Liver (tissue), 9 donors: ENCODE measurements around the gene SPATA17. TPM values are rescaled to one million over a fixed set of nuclear protein-coding genes. Genes with fewer than 3 reads are reported as not detected.

Experiments used
- DNase-seq: peaks from one replicate; pipeline ENCODE4 v3.0.0-alpha.2; 2017; ENCODE audit warnings: low spot score
- H3K27ac ChIP-seq, 2 donors: one replicate each; pipeline ENCODE4 v1.7.0; 2013; ENCODE audit warnings: inconsistent platforms in 2 of 2, low read length in 2 of 2, control low read depth in 1 of 2, low read depth in 1 of 2, mild to moderate bottlenecking in 1 of 2
- H3K27me3 ChIP-seq, 4 donors: one replicate each; pipeline versions ENCODE4 v1.6.1 to v1.7.0; 2013; ENCODE audit warnings: low read length in 3 of 4, inconsistent platforms in 1 of 4, mild to moderate bottlenecking in 1 of 4, moderate library complexity in 1 of 4; ENCODE audit not compliant: control insufficient read depth in 4 of 4, insufficient read depth in 4 of 4
- H3K36me3 ChIP-seq, 4 donors: one replicate each; pipeline versions ENCODE4 v1.6.1 to v1.7.0; 2013; ENCODE audit warnings: low read length in 3 of 4, mild to moderate bottlenecking in 3 of 4, low read depth in 1 of 4, moderate library complexity in 1 of 4; ENCODE audit not compliant: control insufficient read depth in 4 of 4, insufficient read depth in 3 of 4
- H3K4me1 ChIP-seq, 4 donors: one replicate each; pipeline versions ENCODE4 v1.6.1 to v1.7.0; 2013; ENCODE audit warnings: low read length in 3 of 4, mild to moderate bottlenecking in 3 of 4, moderate library complexity in 1 of 4; ENCODE audit not compliant: control insufficient read depth in 4 of 4, insufficient read depth in 4 of 4
- H3K4me3 ChIP-seq, 3 donors: one replicate each; pipeline versions ENCODE4 v1.6.1 to v1.7.0; 2013; ENCODE audit warnings: low read length in 3 of 3, control low read depth in 1 of 3, low read depth in 1 of 3, mild to moderate bottlenecking in 1 of 3
- H3K9ac ChIP-seq, 2 donors: one replicate each; pipeline ENCODE4 v1.7.0; 2013; ENCODE audit warnings: low read length in 2 of 2, mild to moderate bottlenecking in 2 of 2, moderate library complexity in 2 of 2, control low read depth in 1 of 2, low read depth in 1 of 2
- H3K9me3 ChIP-seq, 4 donors: one replicate each; pipeline versions ENCODE4 v1.6.1 to v1.7.0; 2013; ENCODE audit warnings: low read length in 3 of 4; ENCODE audit not compliant: control insufficient read depth in 4 of 4
- ATF3 ChIP-seq: IDR thresholded peaks from 2 replicates; pipeline ENCODE4 v1.6.1; 2016; ENCODE audit warnings: antibody characterized with exemption
- CTCF ChIP-seq: fragments of 150-350 bp; IDR thresholded peaks from 2 replicates; pipeline ENCODE4 v1.5.1; 2017; ENCODE audit warnings: improper control_type of control experiment, low read depth, low read length; ENCODE audit not compliant: missing input control
- FOXA1 ChIP-seq: IDR thresholded peaks from 2 replicates; pipeline ENCODE4 v1.6.1; 2016; ENCODE audit warnings: antibody characterized with exemption
- GABPA ChIP-seq, 2 donors: IDR thresholded peaks in 1 of 2; conservative IDR thresholded peaks in 1 of 2; 2 replicates each; pipeline ENCODE4 v1.6.1; 2016; ENCODE audit warnings: antibody characterized with exemption in 2 of 2, mild to moderate bottlenecking in 1 of 2, moderate library complexity in 1 of 2
- HNF4A ChIP-seq, 2 donors: conservative IDR thresholded peaks; 2 replicates each; pipeline ENCODE4 v1.6.1; 2016; ENCODE audit warnings: antibody characterized with exemption in 2 of 2, mild to moderate bottlenecking in 2 of 2
- HNF4G ChIP-seq: IDR thresholded peaks from 2 replicates; pipeline ENCODE4 v1.6.1; 2016; ENCODE audit warnings: antibody characterized with exemption
- JUND ChIP-seq, 2 donors: IDR thresholded peaks; 2 replicates each; pipeline ENCODE4 v1.6.1; 2016; ENCODE audit warnings: antibody characterized with exemption in 2 of 2
- NR2F2 ChIP-seq: IDR thresholded peaks from 2 replicates; pipeline ENCODE4 v1.6.1; 2016; ENCODE audit warnings: antibody characterized with exemption
- RAD21 ChIP-seq, 2 donors: IDR thresholded peaks; 2 replicates each; pipeline ENCODE4 v1.6.1; 2016; ENCODE audit warnings: antibody characterized with exemption in 2 of 2, mild to moderate bottlenecking in 2 of 2
- REST ChIP-seq: IDR thresholded peaks from 2 replicates; pipeline ENCODE4 v1.6.1; 2016; ENCODE audit warnings: antibody characterized with exemption, mild to moderate bottlenecking
- RXRA ChIP-seq, 2 donors: IDR thresholded peaks; 2 replicates each; pipeline ENCODE4 v1.6.1; 2017 to 2018; ENCODE audit warnings: antibody characterized with exemption in 2 of 2, mild to moderate bottlenecking in 1 of 2
- SP1 ChIP-seq: IDR thresholded peaks from 2 replicates; pipeline ENCODE4 v1.6.1; 2018; ENCODE audit warnings: antibody characterized with exemption, mild to moderate bottlenecking
- YY1 ChIP-seq: IDR thresholded peaks from 2 replicates; pipeline ENCODE4 v1.6.1; 2016; ENCODE audit warnings: antibody characterized with exemption, mild to moderate bottlenecking
- ZBTB33 ChIP-seq: IDR thresholded peaks from 2 replicates; pipeline ENCODE4 v1.6.1; 2016; ENCODE audit warnings: antibody characterized with exemption
- WGBS: extraction: QIAGEN DNeasy Blood & Tissue Kit; methylation state at CpG from one replicate; pipeline ENCODE4 v1.1.7; 2013; 5-methylcytosine and 5-hydroxymethylcytosine counted together
- polyA plus RNA-seq, 2 donors: library from polyadenylated mRNA; stranded (reverse) in 1 of 2; unstranded in 1 of 2; fragments of 200-250 nt in 1 of 2; fragments of >200 nt in 1 of 2; fragmentation: Nextera tagmentation in 1 of 2; extraction: Ambion mirVana in 1 of 2; gene quantifications; one replicate each; pipeline versions ENCODE4 v1.2.1 to v1.2.3, GENCODE V29; 2013 to 2015
- total RNA-seq, 2 donors: library from RNA; depleted of rRNA; stranded (reverse); fragments of >200 nt; gene quantifications; one replicate each; pipeline ENCODE4 v1.2.3, GENCODE V29; 2014
- donor health status: healthy.
- donor health status: healthy.
- donor health status: healthy.
- donor health status: healthy.
- donor health status: healthy.

The SPATA17 gene
- total and polyA plus RNA-seq, 4 donors = 0.08 TPM; not detected in 2

GRCh38 chr1:217661407-217661806 lies 30.3 kb downstream of the SPATA17 start:
- Histone ChIP-seq H3K9me3 (no peaks in the 10 kb centered on the region), H3K4me1 (no peaks in the 10 kb centered on the region), H3K9ac (no peak overlapping the region), H3K27me3 (no peaks in the 10 kb centered on the region), H3K36me3 (no peaks in the 10 kb centered on the region), H3K4me3 (no peak overlapping the region), H3K27ac (no peak overlapping the region)
- TF ChIP-seq FOXA1 (no peak), ZBTB33 (no peak), NR2F2 (no peak), HNF4A (conservative IDR thresholded peaks at IDR 0.05) (no peak)
- no peak for DNase-seq

GRCh38 chr1:217668351-217668940 lies 37.3 kb downstream of the SPATA17 start:
- no peak for TF ChIP-seq HNF4G
- TF ChIP-seq FOXA1 = no peak
- no peak for TF ChIP-seq JUND (IDR thresholded peaks at IDR 0.05)
- TF ChIP-seq RXRA (IDR thresholded peaks at IDR 0.05) = no peak
- TF ChIP-seq CTCF = no peak
- TF ChIP-seq GABPA (IDR thresholded peaks at IDR 0.05 in 1 of 2, conservative IDR thresholded peaks at IDR 0.05 in 1 of 2) = no peak
- no peak for TF ChIP-seq SP1
- no peak for TF ChIP-seq ATF3
- no peak for TF ChIP-seq REST
- no peak for TF ChIP-seq YY1
- no peak for TF ChIP-seq RAD21 (IDR thresholded peaks at IDR 0.05)
- Histone ChIP-seq H3K27me3 (no peaks in the 10 kb centered on the region), H3K9ac (no peak overlapping the region), H3K27ac (no peak overlapping the region), H3K4me1 (no peaks in the 10 kb centered on the region), H3K36me3 (no peaks in the 10 kb centered on the region), H3K4me3 (no peak overlapping the region), H3K9me3 (no peaks in the 10 kb centered on the region)
- no peak for DNase-seq
- WGBS = 55% methylated on average over 2 of the region's 2 CpGs
